NB4 (cell line): ENCODE measurements around the gene KRTAP10-8.

Experiments used
- MYC ChIP-seq: IDR thresholded peaks from 2 replicates; pipeline ENCODE4 v1.6.1; 2011; ENCODE audit warnings: low read depth, low read length
- POLR2A ChIP-seq: IDR thresholded peaks from 2 replicates; pipeline ENCODE4 v1.6.1; 2011; ENCODE audit warnings: mild to moderate bottlenecking; ENCODE audit not compliant: insufficient read length; ENCODE audit errors: extremely low read depth
- TF ChIP-seq, protein P1 (sequence below): IDR thresholded peaks from one replicate; pipeline ENCODE4 v1.5.1; 2012; ENCODE audit warnings: low read depth, low read length
- TF ChIP-seq, protein P2 (sequence below): IDR thresholded peaks from 2 replicates; pipeline ENCODE4 v1.6.1; 2011; ENCODE audit warnings: low read depth, low read length

DNA sequence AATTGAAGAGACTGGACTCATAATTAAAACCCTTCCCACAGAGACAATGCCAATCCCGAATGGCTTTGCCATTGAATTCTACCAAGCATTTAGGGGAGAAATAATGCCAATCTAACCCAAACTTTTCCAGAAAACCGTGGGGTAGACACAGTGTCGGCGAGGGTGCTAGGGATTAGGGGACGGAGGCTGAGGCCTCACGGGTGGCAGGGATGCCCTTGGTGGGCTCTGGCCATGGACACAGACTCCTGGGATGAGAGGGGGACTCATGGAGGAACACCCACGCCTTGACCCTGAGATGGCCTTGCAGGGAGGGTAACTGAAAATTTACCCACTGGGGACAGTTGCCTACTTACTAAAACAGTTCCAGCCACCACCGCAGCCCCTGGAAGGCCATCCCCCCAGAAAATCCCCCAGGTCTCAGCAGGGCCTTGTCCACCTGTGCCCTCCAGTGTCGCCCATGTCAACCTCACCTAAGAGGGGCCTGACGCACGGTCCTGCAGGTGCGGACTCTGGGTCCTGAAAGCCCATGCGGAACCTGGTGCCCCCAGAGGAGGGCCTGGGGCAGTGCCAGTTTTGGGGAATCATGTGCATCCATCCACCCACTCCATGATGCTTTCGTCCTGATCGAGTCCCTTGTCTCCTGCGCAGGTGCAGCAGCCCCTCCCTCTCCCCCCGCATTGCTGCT, 33.4 kb upstream of the KRTAP10-8 start:
- TF ChIP-seq, protein P1, sequence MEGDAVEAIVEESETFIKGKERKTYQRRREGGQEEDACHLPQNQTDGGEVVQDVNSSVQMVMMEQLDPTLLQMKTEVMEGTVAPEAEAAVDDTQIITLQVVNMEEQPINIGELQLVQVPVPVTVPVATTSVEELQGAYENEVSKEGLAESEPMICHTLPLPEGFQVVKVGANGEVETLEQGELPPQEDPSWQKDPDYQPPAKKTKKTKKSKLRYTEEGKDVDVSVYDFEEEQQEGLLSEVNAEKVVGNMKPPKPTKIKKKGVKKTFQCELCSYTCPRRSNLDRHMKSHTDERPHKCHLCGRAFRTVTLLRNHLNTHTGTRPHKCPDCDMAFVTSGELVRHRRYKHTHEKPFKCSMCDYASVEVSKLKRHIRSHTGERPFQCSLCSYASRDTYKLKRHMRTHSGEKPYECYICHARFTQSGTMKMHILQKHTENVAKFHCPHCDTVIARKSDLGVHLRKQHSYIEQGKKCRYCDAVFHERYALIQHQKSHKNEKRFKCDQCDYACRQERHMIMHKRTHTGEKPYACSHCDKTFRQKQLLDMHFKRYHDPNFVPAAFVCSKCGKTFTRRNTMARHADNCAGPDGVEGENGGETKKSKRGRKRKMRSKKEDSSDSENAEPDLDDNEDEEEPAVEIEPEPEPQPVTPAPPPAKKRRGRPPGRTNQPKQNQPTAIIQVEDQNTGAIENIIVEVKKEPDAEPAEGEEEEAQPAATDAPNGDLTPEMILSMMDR = no peak
- TF ChIP-seq POLR2A = no peak
- TF ChIP-seq MYC = no peak
- TF ChIP-seq, protein P2, sequence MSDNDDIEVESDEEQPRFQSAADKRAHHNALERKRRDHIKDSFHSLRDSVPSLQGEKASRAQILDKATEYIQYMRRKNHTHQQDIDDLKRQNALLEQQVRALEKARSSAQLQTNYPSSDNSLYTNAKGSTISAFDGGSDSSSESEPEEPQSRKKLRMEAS = no peak
